Retinal pigment epithelial cell (primary cell): ENCODE measurements around the gene ORAI2.
A peak's percentile ranks its signal among the peaks of the same experiment; 100 is the strongest.
"Not testable (repeated sequence)": the region's sequence is repeated elsewhere in the genome, so short reads cannot be mapped to it uniquely, and the experiment has no call there.

Source experiments
- DNase-seq: peaks from one replicate; pipeline ENCODE4 v3.0.0-alpha.2; 2010; ENCODE audit warnings: low read depth
- H3K4me3 ChIP-seq: 2 replicates; pipeline ENCODE4 v1.5.1; 2011; ENCODE audit warnings: mild to moderate bottlenecking, low read length, control low read depth, moderate library complexity
- TF ChIP-seq, protein P1 (sequence below): conservative IDR thresholded peaks from 2 replicates; pipeline ENCODE4 v1.5.1; 2011; ENCODE audit warnings: low read depth, low read length, control low read depth, inconsistent platforms

The ORAI2 gene

DNA sequence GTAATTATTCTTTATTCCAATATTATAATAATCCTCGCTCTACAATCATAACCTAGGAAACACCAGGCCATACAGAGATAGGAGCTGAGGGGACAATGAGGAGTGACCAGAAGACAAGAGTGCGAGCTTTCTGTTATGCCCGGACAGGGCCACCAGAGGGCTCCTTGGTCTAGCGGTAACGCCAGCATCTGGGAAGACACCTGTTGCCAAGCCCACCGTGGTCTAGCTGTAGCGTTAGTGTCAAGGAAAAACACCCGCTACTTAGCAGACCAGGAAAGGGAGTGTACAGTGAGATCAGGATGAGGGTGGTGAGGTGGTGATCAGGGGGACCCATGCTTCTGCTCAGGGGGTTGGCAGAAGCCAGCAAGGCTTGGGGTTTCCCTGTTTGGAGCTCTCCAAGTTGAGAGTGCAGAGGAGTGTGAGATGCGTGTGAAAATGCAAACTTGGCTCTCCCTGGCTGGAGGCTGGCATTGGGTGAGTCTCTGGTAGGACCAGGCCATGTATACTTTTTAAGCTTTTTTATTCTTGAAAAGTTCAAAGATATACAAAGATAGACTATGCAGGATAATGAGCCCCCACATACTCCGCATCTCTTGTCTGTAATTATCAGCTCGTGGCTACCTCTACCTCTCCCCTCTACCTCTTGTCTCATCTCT lies 46.7 kb downstream of the ORAI2 start:
- not testable (repeated sequence) for DNase-seq, H3K4me3 ChIP-seq
- TF ChIP-seq, protein P1, sequence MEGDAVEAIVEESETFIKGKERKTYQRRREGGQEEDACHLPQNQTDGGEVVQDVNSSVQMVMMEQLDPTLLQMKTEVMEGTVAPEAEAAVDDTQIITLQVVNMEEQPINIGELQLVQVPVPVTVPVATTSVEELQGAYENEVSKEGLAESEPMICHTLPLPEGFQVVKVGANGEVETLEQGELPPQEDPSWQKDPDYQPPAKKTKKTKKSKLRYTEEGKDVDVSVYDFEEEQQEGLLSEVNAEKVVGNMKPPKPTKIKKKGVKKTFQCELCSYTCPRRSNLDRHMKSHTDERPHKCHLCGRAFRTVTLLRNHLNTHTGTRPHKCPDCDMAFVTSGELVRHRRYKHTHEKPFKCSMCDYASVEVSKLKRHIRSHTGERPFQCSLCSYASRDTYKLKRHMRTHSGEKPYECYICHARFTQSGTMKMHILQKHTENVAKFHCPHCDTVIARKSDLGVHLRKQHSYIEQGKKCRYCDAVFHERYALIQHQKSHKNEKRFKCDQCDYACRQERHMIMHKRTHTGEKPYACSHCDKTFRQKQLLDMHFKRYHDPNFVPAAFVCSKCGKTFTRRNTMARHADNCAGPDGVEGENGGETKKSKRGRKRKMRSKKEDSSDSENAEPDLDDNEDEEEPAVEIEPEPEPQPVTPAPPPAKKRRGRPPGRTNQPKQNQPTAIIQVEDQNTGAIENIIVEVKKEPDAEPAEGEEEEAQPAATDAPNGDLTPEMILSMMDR, result peak; percentile 42

DNA sequence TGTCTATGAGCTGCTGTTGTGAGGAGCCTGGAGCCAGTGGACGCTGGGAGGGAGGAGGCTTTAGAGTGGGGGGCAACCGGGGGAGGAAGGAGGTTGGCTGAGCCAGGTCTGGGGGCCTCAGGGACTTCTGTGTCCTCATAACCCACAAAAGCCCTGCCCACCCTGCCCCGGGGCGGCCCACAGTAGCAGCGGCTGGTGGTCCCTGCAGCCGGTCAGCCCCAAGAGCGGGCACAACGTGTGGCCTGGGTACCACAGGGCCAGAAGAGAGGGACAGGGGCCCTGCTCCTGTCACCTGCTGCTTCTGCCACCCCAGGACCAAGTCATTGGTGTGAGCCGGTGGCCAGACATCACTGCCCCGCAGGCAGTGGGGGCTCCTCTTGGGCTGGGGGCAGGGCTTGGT lies 48.6 kb downstream of the ORAI2 start:
- H3K4me3 ChIP-seq, DNase-seq: not testable (repeated sequence)

DNA sequence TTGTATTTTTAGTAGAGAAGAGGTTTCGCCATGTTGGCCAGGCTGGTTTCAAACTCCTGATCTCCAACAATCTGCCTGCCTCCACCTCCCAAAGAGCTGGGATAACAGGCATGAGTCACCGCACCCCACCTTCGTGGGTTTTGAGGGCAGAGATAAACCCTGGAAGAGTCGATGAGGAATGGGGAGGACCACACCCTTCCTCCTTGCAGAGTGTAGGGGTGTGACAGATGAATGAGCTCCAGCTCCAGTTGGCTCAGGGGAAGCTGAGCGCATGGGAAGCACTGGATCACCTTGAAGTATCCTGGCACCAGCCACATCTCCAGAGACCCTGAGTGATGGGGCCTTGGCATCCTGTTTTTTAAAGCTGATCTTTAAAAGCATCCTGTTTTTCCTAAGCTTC lies 50.9 kb downstream of the ORAI2 start:
- DNase-seq, H3K4me3 ChIP-seq: not testable (repeated sequence)

DNA sequence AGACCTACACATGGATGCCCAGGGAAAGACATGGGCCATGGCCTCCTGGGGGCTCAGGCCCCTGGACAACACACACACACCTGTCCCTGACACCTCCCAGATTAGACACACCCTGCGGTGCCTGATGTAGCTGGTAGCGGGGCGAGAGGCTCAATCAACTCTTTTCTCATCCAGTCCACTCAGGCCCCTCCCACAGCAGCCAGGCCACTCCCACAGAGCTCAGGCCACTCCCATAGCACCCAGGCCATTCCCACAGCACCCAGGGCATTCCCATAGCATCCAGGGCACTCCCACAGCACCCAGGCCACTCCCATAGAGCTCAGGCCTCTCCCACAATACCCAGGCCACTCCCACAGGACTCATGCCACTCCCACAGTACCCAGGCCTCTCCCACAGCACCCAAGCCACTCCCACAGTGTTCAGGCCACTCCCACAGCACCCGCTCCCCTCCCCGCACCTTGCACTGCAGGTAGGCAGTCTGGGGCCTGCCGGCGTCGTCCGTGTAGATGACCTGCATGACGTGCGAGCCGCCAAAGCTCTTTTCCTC lies 57.2 kb downstream of the ORAI2 start:
- not testable (repeated sequence) for DNase-seq, H3K4me3 ChIP-seq

DNA sequence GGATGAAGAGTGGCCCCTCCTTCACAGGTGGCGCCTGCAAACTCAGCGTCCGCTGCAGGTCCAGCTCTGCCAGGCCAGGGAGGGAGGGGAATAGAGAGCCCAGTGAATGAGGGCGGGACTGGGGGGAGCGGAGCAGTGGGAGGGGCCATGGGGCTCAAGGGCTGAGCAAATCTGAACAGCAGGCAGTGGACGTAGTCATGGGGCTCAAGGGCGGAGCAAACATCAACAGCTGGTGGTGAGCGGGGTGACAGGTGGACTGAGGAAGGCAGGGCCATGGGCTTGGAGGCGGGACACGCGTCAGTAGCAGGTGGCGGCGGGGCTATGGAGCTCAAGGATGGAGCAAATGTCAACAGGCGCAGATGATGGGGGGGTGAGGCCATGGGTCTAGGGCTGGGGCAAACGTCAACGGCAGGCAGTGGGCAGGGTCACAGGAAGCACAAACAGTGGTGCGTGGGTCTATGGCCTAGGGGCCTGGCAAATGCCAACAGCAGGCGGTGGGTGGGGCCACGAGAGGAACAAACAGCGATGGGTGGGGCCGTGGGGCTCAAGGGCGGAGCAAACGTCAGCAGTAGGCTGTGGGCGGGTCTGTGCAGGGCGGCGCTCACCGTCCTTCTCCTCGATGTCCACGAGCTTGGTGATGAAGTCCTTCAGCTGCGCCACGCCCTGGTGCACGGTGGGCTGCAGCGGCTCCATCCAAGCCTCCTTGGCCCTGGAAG lies 60.0 kb downstream of the ORAI2 start:
- H3K4me3 ChIP-seq, DNase-seq: not testable (repeated sequence)

DNA sequence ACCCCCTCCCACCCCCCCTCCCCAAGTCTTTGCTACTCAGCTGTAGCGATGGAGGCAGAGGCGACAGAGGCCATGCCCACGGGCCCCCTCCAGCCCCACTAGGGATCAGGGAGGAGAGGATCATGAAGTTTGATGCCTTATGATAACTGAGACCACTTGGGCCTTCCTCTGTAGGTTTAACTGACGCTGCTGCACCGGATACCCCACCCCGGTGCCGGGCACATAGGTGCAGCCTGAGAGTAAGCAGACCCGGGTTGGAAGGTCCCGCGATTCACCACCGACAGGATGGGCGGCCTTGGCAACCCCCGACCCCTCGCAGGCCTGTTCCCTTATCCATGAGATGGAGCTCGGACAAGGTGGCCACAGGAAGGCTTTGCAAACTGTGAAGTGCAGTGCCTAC lies 60.7 kb downstream of the ORAI2 start:
- not testable (repeated sequence) for H3K4me3 ChIP-seq, DNase-seq

DNA sequence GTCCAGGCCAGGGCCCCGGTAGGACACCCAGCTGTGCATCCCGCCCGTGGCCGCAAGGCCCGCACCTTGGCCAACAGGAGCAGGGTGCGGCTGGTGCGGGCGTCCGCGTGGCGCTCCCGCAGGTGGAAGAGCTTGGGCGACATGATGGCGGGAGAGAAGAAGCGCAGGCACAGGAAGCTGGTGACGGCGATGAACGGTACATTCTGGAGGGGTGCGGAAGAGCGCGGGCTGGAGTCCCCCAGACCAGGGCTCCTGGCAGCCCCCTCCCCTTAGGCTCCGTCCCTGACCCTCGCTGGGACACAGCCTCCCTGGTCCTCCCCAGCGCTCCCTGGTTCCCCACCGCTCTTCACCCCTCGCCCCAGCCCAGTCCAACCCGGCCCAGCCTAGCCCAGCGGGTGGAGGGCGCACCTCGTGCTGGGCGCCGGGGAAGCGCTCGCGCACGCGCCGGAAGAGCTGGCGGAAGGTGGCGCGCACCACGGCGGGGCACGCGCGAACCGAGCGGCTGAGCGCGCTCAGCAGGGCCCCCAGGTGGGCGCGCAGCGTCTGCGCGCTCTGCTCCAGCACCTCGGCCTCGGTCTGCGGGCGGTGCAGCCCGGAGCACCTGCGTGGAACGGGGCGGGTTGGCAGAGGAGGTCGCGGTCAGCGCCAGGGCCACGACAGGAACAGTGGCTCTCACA lies 61.2 kb downstream of the ORAI2 start:
- not testable (repeated sequence) for H3K4me3 ChIP-seq, DNase-seq

DNA sequence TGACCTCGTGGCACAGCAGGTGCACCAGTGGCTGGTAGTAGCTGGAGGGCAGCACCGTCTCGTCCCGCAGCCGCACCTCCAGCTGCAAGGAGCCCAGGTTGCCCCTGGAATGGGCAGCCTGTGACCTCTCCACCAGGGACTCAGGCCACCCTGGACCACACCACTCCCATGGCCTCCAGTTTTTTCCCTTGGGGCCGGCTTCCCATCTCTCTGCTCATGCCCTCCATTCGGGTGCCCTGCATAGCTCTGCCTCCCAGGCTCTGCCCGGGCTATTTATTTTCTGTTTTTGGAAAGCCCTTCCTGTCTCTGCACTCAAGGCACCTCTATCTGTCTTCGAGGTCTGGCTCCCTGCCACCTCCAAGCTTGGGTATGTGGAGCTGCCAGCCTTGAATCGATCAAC lies 63.5 kb downstream of the ORAI2 start:
- H3K4me3 ChIP-seq, DNase-seq: not testable (repeated sequence)

DNA sequence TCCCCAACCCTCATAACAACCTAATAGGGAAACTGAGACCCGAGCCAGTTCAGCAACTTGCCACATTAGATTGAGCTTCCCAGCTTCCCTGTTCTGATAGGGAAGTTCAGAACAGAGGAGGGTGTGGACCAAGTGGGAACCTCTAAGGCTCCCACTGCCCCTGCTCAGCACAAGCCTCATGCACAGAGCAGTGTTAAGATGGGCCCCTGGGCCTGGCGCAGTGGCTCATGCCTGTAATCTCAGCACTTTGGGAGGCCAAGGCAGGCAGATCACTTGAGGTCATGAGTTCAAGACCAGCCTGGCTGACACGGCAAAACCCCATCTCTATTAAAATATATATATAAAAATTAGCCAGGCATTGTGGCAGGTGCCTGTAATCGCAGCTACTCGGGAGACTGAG lies 63.9 kb downstream of the ORAI2 start:
- not testable (repeated sequence) for DNase-seq, H3K4me3 ChIP-seq

DNA sequence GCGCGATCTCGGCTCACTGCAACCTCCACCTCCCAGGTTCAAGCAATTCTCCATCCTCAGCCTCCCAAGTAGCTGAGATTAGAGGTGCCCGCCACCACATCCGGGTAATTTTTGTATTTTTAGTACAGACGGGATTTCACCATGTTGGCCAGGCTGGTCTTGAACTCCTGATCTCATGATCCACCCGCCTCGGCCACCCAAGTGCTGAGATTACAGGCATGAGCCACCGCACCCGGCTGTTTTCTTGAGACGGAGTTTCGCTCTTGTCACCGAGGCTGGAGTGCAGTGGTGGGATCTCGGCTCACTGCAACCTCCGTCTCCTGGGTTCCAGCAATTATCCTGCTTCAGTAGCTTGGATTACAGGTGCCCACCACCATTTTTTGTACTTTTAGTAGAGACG lies 64.9 kb downstream of the ORAI2 start:
- not testable (repeated sequence) for DNase-seq, H3K4me3 ChIP-seq

DNA sequence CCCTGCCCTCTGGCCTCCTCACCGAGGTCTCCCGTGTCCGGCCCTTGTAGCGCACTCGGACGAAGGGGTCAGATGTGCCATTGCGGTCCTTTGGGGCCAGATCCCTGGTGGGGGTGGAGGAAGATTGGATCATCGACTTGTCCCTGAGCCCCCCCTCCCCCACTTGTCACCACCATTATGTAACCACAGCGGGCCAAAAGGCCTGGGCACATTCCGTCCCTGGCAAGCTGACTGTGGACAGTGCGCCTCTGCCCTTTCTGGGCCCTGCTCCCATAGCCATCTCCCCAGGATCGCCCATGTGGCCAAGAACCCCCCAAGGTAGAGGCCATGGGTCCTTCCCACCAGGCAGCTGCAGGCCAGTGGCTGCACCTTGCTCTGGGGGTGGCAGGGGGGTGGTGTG lies 69.8 kb downstream of the ORAI2 start:
- not testable (repeated sequence) for DNase-seq, H3K4me3 ChIP-seq

DNA sequence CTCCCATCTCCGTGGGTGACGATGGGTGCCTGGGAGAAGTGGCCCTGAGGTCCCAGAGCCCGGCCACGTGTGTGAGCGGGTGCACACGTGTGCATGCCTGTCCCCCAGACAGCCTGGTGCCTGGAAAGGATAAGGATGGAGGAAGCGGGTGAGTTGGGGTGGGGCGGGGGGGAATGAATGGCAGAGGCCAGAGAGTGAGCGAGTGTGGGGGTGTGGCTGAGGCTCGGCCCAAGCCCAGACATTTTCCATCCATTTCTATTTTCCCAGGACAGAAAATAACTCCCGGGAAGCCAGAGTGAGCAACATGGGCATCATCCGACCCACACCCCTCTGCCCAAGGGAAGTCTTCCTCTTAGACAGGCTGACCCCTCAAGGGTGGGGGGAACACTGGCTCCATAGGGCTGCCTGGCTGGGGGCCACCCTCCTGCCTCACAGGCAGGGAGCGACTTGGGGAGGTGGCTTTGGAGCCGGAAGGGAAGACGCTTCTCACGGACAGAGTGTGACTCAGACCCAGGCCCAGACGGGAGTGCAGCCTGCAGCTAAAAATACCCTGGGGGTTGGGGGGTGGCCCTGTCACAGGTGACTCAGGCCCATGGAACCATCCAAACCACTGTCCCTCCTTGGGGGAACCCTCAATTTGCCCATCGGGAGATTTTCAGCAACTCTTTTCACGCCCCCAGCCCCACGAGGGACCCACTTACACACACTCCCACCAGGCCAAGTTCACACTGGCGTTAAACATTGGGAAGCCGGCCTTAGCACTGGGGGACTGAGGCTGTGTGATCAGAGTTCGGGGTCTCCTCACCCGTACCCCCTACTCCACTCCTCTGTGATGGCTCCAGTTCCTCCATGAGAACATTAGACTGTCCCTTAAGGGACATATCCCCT lies 72.2 kb downstream of the ORAI2 start:
- not testable (repeated sequence) for DNase-seq, H3K4me3 ChIP-seq
